Keratinocyte (primary cell): ENCODE results near the gene KDM8. TPM values are rescaled to one million over a fixed set of nuclear protein-coding genes. Genes with fewer than 3 reads are reported as not detected.

ENCODE experiments used
- DNase-seq: peaks from one replicate; pipeline ENCODE4 v3.0.0-alpha.2; 2011; ENCODE audit warnings: low read depth, missing footprints, low spot score
- FAIRE-seq: peaks from 2 replicates; lab custom pipeline; 2011; peaks lifted over from hg19 to GRCh38; lab: Jason Lieb, UNC
- H2AFZ ChIP-seq: 2 replicates; pipeline ENCODE4 v1.6.0; 2012; ENCODE audit warnings: low read length, control low read depth, inconsistent platforms; ENCODE audit not compliant: control insufficient read depth
- H3K27ac ChIP-seq: 2 replicates; pipeline ENCODE4 v1.5.1; 2011; ENCODE audit warnings: low read length; ENCODE audit not compliant: control insufficient read depth, insufficient read depth
- H3K27me3 ChIP-seq: 3 replicates; pipeline ENCODE4 v1.6.0; 2011; ENCODE audit warnings: low read length; ENCODE audit not compliant: control insufficient read depth, insufficient read depth; ENCODE audit errors: extremely low read depth
- H3K36me3 ChIP-seq, 2 experiments: 2 replicates in 1 of 2; 3 replicates in 1 of 2; pipeline ENCODE4 v1.5.1; 2011; ENCODE audit warnings: low read length in 2 of 2, mild to moderate bottlenecking in 1 of 2; ENCODE audit not compliant: control insufficient read depth in 2 of 2, insufficient read depth in 2 of 2; ENCODE audit errors: extremely low read depth in 1 of 2
- H3K4me1 ChIP-seq: 3 replicates; pipeline ENCODE4 v1.5.1; 2011; ENCODE audit warnings: low read length; ENCODE audit not compliant: control insufficient read depth, insufficient read depth; ENCODE audit errors: extremely low read depth
- H3K4me2 ChIP-seq: 3 replicates; pipeline ENCODE4 v1.6.0; 2011; ENCODE audit warnings: low read depth, low read length; ENCODE audit not compliant: control insufficient read depth, insufficient read depth; ENCODE audit errors: extremely low read depth
- H3K4me3 ChIP-seq, 3 experiments: fragments of 200-600 bp in 1 of 3; sonication (generic) in 1 of 3; 2 replicates in 2 of 3; 3 replicates in 1 of 3; pipeline ENCODE4 v1.5.1; 2011 to 2016; ENCODE audit warnings: low read length in 3 of 3, mild to moderate bottlenecking in 3 of 3, control low read depth in 2 of 3, inconsistent platforms in 1 of 3, low read depth in 1 of 3, mixed read lengths in 1 of 3, mixed run types in 1 of 3, moderate library complexity in 1 of 3; ENCODE audit not compliant: control insufficient read depth in 2 of 3, insufficient read depth in 2 of 3; ENCODE audit errors: extremely low read depth in 1 of 3
- H3K79me2 ChIP-seq: 2 replicates; pipeline ENCODE4 v1.6.0; 2012; ENCODE audit warnings: low read length; ENCODE audit not compliant: control insufficient read depth, insufficient read depth
- H3K9ac ChIP-seq: 3 replicates; pipeline ENCODE4 v1.6.0; 2011; ENCODE audit warnings: low read length; ENCODE audit not compliant: control insufficient read depth, insufficient read depth; ENCODE audit errors: extremely low read depth
- H3K9me1 ChIP-seq: 3 replicates; pipeline ENCODE4 v1.6.0; 2011; ENCODE audit warnings: low read length; ENCODE audit not compliant: control insufficient read depth, insufficient read depth; ENCODE audit errors: extremely low read depth
- H3K9me3 ChIP-seq: 2 replicates; pipeline ENCODE4 v1.5.1; 2012; ENCODE audit warnings: low read depth, low read length; ENCODE audit not compliant: control insufficient read depth
- H4K20me1 ChIP-seq: 3 replicates; pipeline ENCODE4 v1.6.0; 2011; ENCODE audit warnings: low read length; ENCODE audit not compliant: control insufficient read depth, insufficient read depth; ENCODE audit errors: extremely low read depth
- CTCF ChIP-seq, 3 experiments: IDR thresholded peaks in 1 of 3; conservative IDR thresholded peaks in 1 of 3; optimal IDR thresholded peaks in 1 of 3; 2 replicates in 2 of 3; 3 replicates in 1 of 3; pipeline versions ENCODE3 to v1.5.1; 2011; ENCODE audit warnings: low read length in 3 of 3, mild to moderate bottlenecking in 3 of 3, moderate library complexity in 2 of 3, control low read depth in 1 of 3, inconsistent platforms in 1 of 3; ENCODE audit not compliant: insufficient read depth in 2 of 3; ENCODE audit errors: extremely low read depth in 1 of 3
- EZH2 ChIP-seq: IDR thresholded peaks from one replicate; pipeline ENCODE4 v1.6.1; 2012; ENCODE audit warnings: inconsistent platforms, mild to moderate bottlenecking, low read length, moderate library complexity
- dilution Hi-C: fragments of 300-500 bp; cut with MboI; formaldehyde crosslinking; loops from one replicate; pipeline ENCODE4 v1.7.0; 2020; ENCODE audit warnings: low sequenced_read_pairs; ENCODE audit not compliant: extremely low pct_ligation_motif_present
- polyA plus RNA-seq, 5 experiments: library from polyadenylated mRNA; depleted of rRNA in 3 of 5; stranded (reverse) in 3 of 5; stranded (forward) in 1 of 5; unstranded in 1 of 5; fragments of >200 nt; gene quantifications; 1 replicate in 1 of 5; 2 replicates in 3 of 5; 3 replicates in 1 of 5; pipeline versions ENCODE4 v1.2.1 to v1.2.3, GENCODE V29; 2011 to 2012; ENCODE audit warnings: missing spikeins in 2 of 5, low read depth in 1 of 5, low replicate concordance in 1 of 5

KDM8 gene
- polyA plus RNA-seq, 1 donor (not counting 4 experiments of a cell fraction or from before 2014, with no cell fraction given) = 1.5 TPM

- Histone ChIP-seq H3K4me1 (peaks cover 8% of the 10 kb centered on the region), H3K79me2 (no peaks in the 10 kb centered on the region), H3K9me3 (no peaks in the 10 kb centered on the region), H4K20me1 (no peaks in the 10 kb centered on the region), H3K4me3 (no peak overlapping the region), H3K9me1 (no peaks in the 10 kb centered on the region), H3K27me3 (no peaks in the 10 kb centered on the region), H3K4me2 (no peak overlapping the region), H3K36me3 (peaks cover 0 to 5% of the 10 kb centered on the region in 2 experiments), H3K9ac (no peak overlapping the region), H2AFZ (no peak overlapping the region), H3K27ac (no peak overlapping the region)
- DNase-seq (no peak), FAIRE-seq (no peak)
- dilution Hi-C loops = no loop called here
- TF ChIP-seq EZH2 (no peak), CTCF (optimal IDR thresholded peaks at IDR 0.05 in 1 of 3, IDR thresholded peaks at IDR 0.05 in 1 of 3, conservative IDR thresholded peaks at IDR 0.05 in 1 of 3; ENCODE audit: extremely low read depth in 1 of 3, insufficient read depth in 2 of 3, low read length in 3 of 3) (no peak)
Observed at GRCh38 chr16:27208081-27208680, 4.9 kb downstream of the KDM8 start.

- dilution Hi-C loops = no loop called here
- FAIRE-seq = no peak
Observed at GRCh38 chr16:27208796-27209195, 5.5 kb downstream of the KDM8 start.

More at GRCh38 chr16:27208796-27209195, 5.5 kb downstream of the KDM8 start:
- Histone ChIP-seq H3K4me2 (no peak overlapping the region), H4K20me1 (no peaks in the 10 kb centered on the region), H3K4me3 (no peak overlapping the region), H3K27ac (no peak overlapping the region), H3K27me3 (no peaks in the 10 kb centered on the region), H2AFZ (no peak overlapping the region), H3K79me2 (no peaks in the 10 kb centered on the region), H3K4me1 (peaks cover 8% of the 10 kb centered on the region), H3K9ac (no peak overlapping the region), H3K9me1 (no peaks in the 10 kb centered on the region), H3K9me3 (no peaks in the 10 kb centered on the region), H3K36me3 (peaks cover 0 to 5% of the 10 kb centered on the region in 2 experiments)
- no peak for TF ChIP-seq EZH2
- TF ChIP-seq CTCF (optimal IDR thresholded peaks at IDR 0.05 in 1 of 3, IDR thresholded peaks at IDR 0.05 in 1 of 3, conservative IDR thresholded peaks at IDR 0.05 in 1 of 3; ENCODE audit: extremely low read depth in 1 of 3, insufficient read depth in 2 of 3, low read length in 3 of 3) = no peak
- DNase-seq = no peak
